Iris pigment epithelial cell (primary cell): Measurements from ENCODE around the gene RAB22A.
"Not testable (repeated sequence)": the region's sequence is repeated elsewhere in the genome, so short reads cannot be mapped to it uniquely, and the experiment has no call there.

ENCODE experiments used
- DNase-seq: peaks from one replicate; pipeline ENCODE4 v3.0.0-alpha.2; 2011; ENCODE audit warnings: low read depth

The RAB22A gene

GRCh38 chr20:58388882-58389323 is 79.4 kb downstream of the RAB22A start, which contains the start of gene VAPB:
VAPB (plus strand) TSS chr20:58389229; CDS start chr20:58389460, 231 bp downstream.
- peak; percentile 95 for DNase-seq

DNA sequence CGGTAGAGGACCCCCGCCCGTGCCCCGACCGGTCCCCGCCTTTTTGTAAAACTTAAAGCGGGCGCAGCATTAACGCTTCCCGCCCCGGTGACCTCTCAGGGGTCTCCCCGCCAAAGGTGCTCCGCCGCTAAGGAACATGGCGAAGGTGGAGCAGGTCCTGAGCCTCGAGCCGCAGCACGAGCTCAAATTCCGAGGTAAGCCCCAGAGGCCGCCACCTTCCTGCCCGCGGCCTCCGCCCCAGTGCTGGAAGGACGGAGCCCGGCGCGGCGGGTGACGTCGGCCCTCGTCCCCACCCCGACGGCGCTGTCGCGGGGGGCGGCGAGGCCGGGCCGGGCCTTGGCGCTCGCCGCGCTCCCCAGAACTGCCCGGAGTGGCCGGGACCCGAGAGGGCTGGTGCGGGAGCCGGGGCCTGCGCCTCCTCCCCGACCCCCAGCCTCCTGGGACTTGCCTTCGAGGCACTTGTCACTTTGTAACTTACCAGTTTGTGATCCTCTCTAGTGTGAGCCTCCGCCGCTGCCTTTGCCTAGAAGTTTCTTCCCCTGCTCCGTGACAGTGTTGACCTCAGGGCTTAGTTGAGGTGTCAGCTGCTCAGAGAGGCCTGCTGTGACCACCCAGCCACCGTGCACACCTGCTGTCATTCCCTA is 79.9 kb downstream of the RAB22A start:
- DNase-seq: peak; percentile 43

GRCh38 chr20:58389968-58390658 is 80.6 kb downstream of the RAB22A start:
- DNase-seq: no peak

- no peak for DNase-seq
Measured at GRCh38 chr20:58390659-58391035, 81.1 kb downstream of the RAB22A start.

DNA sequence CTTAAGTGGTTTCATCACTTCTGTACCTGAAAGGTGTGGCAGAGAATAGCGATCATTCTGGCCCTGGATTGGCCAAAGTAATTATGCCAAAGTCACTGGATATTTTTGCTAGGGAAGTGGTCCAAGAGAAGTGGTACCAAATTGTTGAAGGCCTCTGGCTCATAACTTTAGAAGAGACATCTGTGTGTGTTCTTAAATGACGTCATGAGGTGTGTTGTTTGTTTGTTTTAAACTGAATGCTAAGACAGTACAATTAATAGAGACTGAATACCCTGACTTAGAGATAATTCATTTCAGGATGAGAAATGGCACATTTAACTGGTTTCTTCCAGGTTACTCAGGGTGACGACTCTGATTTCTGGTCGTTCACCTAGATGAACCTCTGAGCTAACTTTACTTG is 82.8 kb downstream of the RAB22A start:
- no peak for DNase-seq

DNA sequence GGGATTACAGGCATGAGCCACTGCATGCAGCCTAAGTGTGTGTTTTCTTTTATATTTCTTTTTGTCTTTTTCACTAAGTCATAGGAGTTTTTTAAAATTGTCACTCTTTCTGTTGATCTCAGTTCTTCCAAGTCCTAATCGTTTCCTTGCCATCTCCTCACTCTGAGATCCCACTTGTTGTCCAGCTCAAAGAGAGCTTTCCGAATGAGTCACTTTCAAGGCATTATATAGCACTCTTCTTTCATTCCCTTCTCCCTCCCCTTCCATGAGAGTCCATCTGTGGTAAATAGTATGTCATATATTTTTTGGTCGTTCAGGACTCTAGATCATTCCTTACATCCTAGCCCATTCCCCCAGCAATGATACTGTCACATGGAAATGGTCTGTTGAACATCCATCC is 83.8 kb downstream of the RAB22A start:
- DNase-seq: peak; percentile 45

DNA sequence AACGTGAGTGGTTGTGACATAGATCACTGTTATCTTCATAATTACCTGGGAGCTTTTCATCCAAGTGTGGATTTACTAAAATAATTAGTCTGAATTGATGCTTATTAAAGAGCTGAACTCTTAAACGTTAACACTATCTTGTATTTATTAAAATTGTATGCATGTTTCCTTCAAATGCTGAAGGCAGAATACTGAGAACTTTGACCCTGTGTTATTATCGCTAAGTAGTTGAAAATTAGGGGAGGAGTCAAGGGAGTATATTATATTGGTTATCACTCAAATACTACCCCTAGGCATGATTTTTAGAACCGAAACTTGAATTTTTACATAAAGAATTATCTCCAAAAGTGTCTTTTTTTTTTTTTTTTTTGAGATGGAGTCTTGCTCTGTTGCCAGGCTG is 85.3 kb downstream of the RAB22A start:
- no peak for DNase-seq

DNA sequence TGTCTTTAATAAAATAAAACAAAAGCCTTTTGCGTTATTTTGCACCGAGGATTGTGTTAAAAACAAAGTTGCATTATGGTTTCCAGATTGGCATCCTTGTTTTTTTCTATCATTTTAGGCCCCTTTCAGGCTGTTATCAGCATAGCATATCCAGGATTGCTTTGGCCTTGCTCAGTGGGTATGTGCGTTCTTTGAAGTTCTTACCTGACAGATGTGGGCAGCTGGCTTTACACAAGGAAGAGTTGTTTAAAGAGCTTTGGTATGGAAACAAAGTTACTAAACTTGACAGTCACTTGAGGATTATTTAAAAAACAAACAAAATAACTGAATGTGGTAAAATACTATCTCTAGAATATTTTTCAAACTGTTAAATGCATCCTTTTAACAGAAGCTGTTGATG is 86.1 kb downstream of the RAB22A start:
- DNase-seq: no peak

- no peak for DNase-seq
Measured at GRCh38 chr20:58397429-58397828, 87.9 kb downstream of the RAB22A start.

GRCh38 chr20:58398254-58398653 is 88.7 kb downstream of the RAB22A start:
- DNase-seq: no peak

- no peak for DNase-seq
Measured at GRCh38 chr20:58399926-58400325, 90.4 kb downstream of the RAB22A start.

GRCh38 chr20:58401162-58401561 is 91.6 kb downstream of the RAB22A start:
- peak; percentile 40 for DNase-seq

GRCh38 chr20:58402305-58402704 is 92.8 kb downstream of the RAB22A start:
- no peak for DNase-seq

- DNase-seq: no peak
Measured at GRCh38 chr20:58402827-58403226, 93.3 kb downstream of the RAB22A start.

DNA sequence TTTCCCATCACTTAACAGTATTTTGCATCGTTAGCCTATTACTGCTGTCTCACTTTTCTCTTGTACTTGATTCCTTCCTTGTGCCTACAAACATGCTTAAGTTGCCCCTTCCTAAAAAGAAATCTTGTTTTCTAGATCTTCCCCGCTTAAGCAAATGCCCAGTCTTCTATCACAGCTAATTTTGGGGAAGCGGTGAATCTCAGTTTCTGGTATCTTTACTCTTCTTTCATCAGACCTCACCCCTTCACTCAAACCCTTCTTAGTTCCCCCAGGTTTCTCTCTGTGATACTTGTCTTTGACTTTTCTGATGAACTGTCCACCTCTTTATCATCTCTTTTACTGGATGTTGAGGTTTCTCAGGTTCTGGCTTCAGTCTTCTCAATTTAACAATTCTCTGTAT is 93.8 kb downstream of the RAB22A start:
- DNase-seq: no peak

DNA sequence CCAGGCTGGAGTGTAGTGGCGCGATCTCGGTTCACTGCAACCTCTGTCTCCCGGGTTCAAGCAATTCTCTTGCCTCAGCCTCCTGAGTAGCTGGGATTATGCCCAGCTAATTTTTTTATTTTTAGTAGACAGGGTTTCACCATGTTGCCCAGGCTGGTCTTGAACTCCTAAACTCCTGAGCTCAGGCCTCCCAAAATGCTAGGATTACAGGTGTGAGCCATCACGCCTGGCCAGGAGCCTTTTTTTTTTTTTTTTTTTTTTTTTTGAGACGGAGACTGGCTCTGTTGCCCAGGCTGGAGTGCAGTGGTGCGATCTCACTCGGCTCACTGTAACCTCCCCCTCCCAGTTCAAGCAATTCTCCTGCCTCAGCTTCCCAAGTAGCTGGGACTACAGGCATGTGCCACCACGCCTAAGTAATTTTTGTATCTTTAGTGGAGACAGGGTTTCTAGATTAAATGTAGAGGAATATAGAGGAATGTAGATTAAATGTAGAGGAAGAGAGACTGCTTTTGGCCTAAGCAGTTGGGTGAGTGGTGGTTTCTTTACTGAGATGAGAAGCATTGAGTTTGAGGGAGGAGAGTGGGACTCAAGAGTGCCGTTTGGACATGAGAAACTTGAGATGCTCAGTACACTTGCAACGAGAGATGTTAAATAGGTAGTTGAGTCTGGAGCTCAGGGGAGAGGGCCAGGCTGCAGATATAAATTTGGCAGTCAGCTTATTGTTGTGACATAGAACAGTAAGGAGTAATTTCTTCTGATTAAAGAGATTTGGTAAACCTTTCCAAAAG is 96.2 kb downstream of the RAB22A start:
- no peak for DNase-seq

GRCh38 chr20:58406422-58407001 is 97.0 kb downstream of the RAB22A start:
- DNase-seq: peak; percentile 30

- peak; percentile 50 for DNase-seq
Measured at GRCh38 chr20:58407201-58407873, 97.8 kb downstream of the RAB22A start.

- DNase-seq: peak; percentile 47
Measured at GRCh38 chr20:58407966-58408557, 98.5 kb downstream of the RAB22A start.

DNA sequence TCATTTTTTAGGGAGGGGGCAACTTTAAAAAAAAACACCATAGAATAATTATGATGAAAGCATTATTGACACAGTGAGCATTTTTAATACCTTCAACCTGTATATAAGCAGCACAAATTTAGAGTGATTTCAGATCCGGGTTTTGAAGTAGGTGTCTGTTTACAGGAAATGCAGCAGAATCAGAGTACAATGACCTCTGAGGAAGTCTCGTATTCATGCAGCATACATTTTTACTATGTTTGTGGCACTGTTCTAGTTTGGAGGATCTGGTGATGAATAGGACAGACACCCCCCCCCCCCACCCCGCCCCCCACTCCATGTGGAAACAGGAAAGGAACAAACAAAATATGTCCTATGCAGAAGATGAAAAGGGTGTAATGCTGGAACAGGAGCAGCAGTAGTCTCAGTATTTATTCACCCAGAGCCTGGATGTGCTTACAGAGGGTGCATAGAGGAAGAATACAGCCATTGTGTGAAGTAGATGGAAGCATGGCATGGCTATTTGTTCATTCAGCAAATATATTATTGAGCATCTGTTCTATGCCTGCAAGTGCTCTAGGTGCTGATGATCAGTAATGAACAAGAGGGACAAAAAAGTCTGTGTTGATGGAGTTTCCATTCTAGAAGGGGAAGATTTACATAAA is 99.2 kb downstream of the RAB22A start:
- peak; percentile 48 for DNase-seq

DNA sequence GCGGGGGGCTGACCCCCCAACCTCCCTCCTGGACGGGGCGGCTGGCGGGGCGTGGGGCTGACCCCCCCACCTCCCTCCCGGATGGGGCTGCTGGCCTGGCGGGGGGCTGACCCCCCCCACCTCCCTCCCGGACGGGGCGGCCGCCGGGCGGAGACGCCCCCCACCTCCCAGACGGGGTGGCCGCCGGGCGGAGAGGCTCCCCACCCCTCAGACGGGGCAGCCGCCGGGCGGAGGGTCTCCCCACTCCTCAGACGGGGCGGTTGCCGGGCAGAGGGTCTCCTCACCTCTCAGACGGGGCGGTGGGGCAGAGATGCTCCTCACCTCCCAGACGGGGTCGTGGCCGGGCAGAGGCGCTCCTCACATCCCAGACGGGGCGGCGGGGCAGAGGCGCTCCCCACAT is 104.7 kb downstream of the RAB22A start:
- DNase-seq: not testable (repeated sequence)
